Measurements from ENCODE around the gene ZBTB45.

GRCh38 chr19:58498316-58499020 lies 21.1 kb downstream of the ZBTB45 start:
- TF ChIP-seq CTCF (IDR thresholded peaks at IDR 0.05; ENCODE audit: poor library complexity) = no peak
- no peak for TF ChIP-seq EZH2 (IDR thresholded peaks at IDR 0.05; ENCODE audit: borderline replicate concordance)
- no peak for TF ChIP-seq EZH2phosphoT487 (IDR thresholded peaks at IDR 0.05; ENCODE audit: low read depth, severe bottlenecking, unreplicated experiment)

All from hepatocyte (in vitro differentiated cells).